NCI-H1048 (cell line): ENCODE results near the gene DLGAP1.
"Not testable (repeated sequence)": the region's sequence is repeated elsewhere in the genome, so short reads cannot be mapped to it uniquely, and the experiment has no call there.

Source experiments
- DNase-seq: peaks from one replicate; lab custom pipeline; 2025; lab: John Stamatoyannopoulos, UW

DLGAP1 gene

GRCh38 chr18:3720159-3720558, 734.9 kb downstream of the DLGAP1 start:
- no peak for DNase-seq

- DNase-seq, result no peak
These were observed 737.6 kb downstream of the DLGAP1 start for GRCh38 chr18:3717376-3718025.

GRCh38 chr18:3716116-3716660, 738.9 kb downstream of the DLGAP1 start:
- DNase-seq, result no peak

GRCh38 chr18:3715231-3716080, 739.7 kb downstream of the DLGAP1 start:
- no peak for DNase-seq

DNA sequence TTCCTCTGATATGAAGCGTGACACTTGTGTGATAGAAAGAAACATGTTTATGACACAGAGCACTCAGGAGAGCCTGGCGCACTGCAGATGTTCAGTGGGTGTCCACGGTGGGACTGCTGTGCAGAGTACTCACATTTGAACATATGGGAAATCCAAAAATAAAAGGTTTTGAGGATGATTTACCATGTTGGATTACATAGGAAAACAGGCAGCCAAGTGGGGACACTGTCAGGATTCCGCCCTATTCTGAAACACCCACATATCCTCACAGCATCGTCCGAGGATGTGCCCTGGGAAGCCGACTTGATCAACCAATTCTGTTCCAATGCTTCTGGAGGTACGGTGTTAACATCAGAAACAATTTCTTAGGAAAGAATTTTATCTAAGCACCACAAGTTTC, 741.4 kb downstream of the DLGAP1 start:
- DNase-seq, result no peak

GRCh38 chr18:3713166-3713565, 741.9 kb downstream of the DLGAP1 start:
- no peak for DNase-seq

- DNase-seq, result no peak
These were observed 742.6 kb downstream of the DLGAP1 start for GRCh38 chr18:3712491-3712890.

GRCh38 chr18:3710712-3711301, 744.3 kb downstream of the DLGAP1 start:
- DNase-seq, result no peak

DNA sequence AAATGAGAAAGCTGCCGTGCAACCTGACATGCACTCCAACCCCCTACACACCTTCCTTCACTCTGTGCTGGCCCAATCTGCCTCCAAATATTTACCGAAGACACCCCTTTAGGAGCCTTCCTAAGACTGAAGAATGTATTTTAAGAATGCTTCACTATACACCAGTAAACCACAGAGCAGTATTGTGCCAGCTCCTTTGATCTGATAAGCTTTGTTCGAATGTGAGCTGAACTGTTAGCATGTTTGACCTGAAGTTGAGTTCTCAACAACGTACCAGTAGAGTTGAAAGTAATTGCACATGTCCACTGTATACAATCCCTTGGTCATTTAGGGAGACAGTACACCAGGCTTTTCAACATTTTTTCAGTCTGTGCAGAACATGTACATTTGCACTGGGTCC, 745.9 kb downstream of the DLGAP1 start:
- DNase-seq, result no peak

- no peak for DNase-seq
These were observed 748.6 kb downstream of the DLGAP1 start for GRCh38 chr18:3706279-3707097.

DNA sequence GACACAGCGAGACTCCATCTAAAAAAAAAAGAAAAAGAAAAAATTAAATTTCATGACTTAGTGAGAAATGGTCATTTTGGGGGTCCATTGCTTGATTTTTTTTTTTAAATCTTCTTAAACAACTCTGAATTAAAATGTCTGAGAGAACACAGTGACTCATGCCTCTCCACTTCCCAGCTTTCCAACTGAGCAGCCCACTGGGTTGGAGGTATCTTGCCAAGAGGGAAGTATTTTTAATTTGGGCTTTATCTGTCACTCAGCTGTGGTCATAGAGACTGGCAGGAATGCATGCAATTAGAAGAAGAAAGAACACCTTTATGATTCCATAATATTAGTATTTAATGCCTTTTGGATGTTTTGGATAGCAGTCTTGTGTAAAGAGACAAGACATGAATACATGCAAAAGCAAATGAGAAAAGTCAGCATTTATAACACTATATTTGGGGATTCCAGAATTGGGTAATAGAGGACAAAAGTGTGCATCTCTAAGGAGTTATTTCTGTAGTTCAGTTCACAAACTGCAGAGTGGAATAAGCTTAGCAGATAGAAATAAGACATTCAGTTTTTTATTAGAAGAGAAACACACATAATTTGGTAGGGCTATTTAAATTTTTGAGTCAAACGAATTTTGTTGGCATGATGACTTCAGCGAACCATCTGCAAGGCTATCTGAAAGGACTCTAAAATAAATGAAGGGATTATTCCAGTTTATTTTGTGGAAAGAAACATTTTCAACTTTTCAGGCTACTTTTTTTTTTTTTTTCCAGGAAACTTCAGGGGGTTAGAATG, 750.4 kb downstream of the DLGAP1 start:
- DNase-seq, result no peak

DNA sequence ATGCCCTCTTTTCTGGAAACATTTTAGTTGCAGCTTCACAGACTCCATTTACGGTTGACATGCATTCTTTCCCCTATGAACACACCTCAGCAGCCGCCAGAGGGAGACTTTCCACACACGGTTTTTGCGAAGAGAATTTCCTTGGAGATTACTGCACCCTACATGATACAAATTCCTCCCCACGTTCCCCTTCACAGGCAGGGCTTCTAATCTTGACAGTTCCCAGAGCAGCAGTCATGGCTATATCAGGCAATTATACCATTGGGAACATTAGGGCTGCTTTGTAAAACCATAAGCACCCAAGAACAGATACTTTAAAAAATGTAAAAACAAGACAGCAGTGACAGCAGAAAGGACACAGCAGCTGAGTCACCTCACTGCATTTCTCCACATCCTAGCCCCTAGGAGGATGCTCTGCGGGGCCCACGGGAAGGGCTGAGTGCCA, 751.4 kb downstream of the DLGAP1 start:
- DNase-seq, result no peak

DNA sequence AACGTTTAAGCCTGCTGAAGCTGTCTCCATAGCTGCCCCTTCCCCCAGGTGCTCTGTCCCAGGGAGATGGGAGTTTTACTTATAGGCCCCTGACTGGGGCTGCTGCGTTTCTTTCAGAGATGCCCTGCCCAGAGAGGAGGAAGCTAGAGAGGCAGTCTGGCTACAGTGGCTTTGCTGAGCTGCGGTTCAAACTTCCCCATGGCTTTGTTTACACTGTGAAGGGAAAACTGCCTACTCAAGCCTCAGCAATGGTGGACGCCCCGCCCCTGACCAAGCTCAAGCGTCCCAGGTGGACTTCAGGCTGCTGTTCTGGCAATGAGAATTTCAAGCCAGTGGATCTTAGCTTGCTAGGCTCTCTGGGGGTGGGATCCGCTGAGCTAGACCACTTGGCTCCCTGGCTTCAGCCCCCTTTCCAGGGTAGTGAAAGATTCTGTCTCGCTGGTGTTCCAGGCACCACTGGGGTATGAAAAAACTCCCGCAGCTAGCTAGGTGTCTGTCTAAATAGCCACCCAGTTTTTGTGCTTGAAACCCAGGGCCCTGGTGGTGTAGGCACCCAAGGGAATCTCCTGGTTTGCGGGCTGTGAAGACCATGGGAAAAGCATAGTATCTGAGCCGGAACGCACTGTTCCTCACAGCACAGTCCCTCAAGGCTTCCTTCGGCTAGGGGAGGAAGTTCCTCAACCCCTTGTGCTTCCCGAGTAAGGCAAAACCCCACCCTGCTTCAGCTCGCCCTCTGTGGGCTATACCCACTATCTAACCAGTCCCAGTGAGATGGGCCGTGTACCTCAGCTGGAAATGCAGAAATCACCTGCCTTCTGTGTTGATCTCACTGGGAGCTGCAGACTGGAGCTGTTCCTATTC, 755.2 kb downstream of the DLGAP1 start:
- not testable (repeated sequence) for DNase-seq

DNA sequence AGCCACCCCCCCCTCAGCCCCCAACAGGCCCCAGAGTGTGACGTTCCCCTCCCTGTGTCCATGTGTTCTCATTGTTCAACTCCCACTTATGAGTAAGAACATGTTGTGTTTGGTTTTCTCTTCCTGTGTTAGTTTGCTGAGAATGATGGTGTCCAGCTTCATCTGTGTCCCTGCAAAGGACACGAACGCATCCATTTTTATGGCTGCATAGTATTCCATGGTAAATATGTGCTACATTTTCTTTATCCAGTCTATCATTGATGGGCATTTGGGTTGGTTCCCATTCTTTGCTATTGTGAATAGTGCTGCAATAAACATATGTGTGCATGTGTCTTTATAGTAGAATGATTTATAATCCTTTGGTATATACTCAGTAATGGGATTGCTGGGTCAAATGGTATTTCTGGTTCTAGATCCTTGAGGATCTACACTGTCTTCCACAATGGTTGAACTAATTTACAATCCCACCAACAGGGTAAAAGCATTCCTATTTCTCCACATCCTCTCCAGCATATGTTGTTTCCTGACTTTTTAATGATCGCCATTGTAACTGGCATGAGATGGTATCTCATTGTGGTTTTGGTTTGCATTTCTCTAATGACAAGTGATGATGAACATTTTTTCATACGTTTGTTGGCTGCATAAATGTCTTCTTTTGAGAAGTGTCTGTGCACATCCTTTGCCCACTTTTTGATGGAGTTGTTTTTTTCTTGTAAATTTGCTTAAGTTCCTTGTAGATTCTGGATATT, 760.9 kb downstream of the DLGAP1 start:
- not testable (repeated sequence) for DNase-seq

GRCh38 chr18:3693410-3693809, 761.7 kb downstream of the DLGAP1 start:
- no peak for DNase-seq

DNA sequence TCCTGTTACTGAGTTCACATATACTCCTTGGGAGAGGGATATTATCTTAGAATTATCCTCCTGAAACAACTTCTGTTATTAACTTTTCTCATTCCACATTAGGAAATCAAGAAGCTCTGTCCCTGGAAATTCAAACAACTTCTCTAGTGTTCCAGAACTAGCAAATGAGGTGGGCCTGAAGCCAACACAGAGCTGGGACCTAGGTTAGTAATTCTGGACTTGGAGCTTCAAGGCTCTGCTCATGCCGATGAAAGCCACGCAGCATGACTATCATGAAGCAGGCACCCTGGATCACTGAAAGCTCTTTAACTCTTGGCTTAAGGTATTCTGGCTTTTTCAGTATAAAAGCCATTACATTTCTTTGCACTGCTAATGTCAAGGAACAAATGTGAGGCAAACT, 762.4 kb downstream of the DLGAP1 start:
- no peak for DNase-seq

DNA sequence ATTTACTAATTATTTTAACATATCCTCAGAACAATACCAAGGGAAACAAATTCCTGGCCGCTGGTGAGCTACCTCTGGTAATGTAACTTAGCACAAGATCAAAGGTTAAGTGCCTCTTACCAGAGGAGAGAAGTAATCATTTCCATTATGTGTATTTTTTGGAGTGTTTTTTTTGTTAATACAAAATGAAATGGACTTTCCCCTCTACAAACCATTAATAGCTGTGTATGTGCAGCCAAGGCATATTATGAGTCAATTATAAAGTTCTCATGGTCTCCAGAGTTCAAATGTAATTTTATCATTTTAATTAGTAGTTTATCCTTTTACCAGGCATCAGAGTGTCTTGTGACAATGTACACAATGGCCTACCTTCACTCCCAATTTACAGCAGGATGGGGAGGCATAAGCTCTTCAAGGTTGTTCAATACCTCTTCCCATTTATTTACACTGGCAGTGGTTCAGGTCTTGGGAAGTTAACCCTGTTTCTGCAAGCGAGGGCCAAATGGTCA, 762.9 kb downstream of the DLGAP1 start:
- DNase-seq, result no peak

DNA sequence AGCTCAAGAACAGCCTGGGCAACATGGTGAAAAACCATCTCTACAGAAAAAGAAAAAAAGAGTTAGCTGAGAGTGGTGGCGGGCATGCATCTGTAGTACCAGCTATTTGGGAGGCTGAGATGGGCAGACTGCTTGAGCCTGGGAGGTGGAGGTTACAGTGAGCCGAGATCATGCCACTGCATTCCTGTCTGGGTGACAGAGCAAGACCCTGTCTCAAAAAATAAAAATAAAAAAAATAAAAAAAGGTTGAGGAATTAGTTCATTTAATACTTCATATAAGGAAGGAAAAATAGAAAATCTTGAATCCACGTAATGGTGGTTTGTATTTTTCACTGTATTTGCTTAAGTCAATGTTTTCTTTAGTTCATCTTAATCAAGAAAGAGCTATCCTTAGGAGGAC, 763.4 kb downstream of the DLGAP1 start:
- DNase-seq, result no peak

- DNase-seq, result no peak
These were observed 764.4 kb downstream of the DLGAP1 start for GRCh38 chr18:3690764-3691066.
